Activated T-cell treated with anti-CD3 and anti-CD28 coated beads for 48 hours (primary cell): ENCODE data around the gene EPC1.
"Not testable (repeated sequence)": the region's sequence is repeated elsewhere in the genome, so short reads cannot be mapped to it uniquely, and the experiment has no call there.

Experiments used
- DNase-seq: peaks from one replicate; pipeline ENCODE4 v3.0.0-alpha.2; 2020; ENCODE audit warnings: low read depth

EPC1 gene

DNA sequence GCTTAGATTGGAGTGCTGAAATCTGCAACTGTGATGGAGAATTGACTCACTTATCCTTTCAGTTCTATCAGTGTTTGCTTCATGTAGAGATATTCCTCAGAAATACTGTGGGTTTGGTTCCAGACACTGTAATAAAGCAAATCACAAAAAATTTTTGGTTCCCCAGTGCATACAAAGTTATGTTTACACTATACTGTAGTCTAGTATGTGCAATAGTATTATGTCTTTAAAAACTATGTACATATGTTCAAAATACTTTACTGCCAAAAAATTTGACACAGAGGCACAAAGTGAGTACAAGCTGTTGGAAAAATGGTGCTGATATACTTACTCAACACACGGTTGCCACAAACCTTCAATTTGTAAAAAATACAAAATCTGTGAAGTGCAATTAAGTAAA lies 112.5 kb downstream of the EPC1 start:
- DNase-seq, result no peak

DNA sequence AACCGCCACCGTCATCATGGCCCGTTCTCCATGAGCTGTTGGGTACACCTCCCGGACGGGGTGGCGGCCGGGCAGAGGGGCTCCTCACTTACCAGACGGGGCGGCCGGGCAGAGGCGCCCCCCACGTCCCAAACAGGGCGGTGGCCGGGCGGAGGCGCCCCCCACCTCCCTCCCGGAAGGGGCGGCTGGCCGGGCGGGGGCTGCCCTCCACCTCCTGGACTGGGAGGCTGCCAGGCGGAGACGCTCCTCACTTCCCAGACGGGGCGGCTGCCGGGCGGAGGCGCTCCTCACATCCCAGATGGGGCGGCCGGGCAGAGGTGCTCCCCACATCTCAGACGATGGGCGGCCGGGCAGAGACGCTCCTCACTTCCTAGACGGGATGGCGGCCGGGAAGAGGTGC lies 113.6 kb downstream of the EPC1 start:
- not testable (repeated sequence) for DNase-seq

DNA sequence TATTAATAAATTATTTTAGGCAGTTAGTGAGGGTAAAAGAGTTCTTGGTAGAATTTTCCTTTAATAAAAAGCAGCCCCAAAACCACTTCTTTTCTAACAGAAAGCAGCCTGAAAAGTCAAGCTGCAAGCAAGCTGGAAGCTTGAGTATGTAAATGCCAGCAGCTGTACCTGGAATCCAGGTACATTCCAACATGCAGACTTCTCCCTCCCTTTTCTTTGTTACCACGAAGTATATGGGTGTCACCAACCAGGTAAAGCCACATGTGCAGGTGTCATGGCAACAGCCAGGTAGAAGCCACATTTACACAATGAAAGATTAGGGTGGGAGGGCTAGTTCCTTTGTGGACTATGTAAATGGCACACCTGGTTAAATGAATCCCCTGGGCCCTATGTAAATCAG lies 114.6 kb downstream of the EPC1 start:
- no peak for DNase-seq

DNA sequence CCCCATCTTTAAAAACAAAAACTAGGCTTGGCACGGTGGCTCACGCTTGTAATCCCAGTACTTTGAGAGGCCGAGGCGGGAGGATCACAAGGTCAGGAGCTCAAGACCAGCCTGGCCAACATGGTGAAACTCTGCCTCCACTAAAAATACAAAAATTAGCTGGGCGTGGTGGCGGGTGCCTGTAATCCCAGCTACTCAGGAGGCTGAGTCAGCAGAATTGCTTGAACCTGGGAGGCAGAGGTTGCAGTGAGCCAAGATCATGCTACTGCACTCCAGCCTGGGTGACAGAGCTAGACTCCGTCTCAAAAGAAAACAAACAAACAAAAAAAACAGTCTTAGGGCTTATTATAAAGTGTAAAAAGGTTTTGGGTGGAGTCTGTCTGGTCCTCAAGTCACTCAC lies 117.2 kb downstream of the EPC1 start:
- DNase-seq, result not testable (repeated sequence)

DNA sequence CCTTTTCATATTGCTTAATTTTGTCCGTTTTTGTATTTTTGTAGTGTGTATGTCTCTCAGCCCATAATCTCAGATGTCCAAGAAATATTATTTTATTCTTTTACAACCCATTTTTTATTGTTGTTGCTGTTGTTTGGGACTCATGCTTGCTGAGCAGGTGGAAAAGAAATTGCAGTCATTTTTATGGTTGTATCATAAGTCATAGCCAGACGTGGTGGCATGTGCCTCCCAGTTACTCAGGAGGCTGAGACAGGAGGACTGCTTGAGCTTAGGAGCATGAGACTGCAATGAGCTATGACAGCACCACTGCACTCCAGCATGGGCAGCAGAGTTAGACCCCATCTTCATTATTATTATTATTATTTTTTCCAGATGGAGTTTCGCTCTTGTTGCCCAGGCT lies 117.8 kb downstream of the EPC1 start:
- no peak for DNase-seq

DNA sequence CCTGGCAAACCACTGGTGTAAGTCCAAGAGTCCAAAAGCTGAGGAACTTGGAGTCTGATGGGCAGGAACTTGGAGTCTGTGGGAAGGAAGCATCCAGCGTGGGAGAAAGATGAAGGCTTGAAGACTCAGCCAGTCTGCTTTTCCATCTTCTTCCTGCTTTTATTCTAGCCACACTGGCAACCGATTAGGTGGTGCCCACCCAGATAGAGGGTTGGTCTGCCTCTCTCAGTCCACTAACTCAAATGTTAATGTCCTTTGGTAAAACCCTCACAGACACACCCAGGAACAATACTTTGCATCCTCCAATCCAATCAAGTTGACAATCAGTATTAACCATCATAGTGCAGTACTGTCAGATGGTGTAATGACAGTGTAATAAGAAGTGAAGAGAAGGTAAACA lies 119.2 kb downstream of the EPC1 start:
- no peak for DNase-seq

DNA sequence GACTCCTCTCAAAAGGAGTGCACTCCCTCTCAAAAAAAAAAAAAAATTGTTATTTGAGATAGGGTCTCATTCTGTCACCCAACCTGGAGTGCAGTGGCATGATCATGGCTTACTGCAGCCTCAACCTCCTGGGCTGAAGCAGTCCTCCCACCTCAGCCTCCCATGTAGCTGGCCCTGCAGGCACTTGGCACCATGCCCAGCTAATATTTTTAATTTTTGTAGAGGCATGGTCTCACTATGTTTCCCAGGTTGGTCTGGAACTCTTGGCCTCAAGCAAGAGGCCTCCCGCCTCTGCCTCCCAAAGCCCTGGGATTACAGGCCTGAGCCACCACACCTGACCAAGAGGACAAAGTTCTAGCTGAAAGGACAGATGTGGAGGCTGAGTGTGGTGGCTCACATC lies 120.3 kb downstream of the EPC1 start:
- no peak for DNase-seq

DNA sequence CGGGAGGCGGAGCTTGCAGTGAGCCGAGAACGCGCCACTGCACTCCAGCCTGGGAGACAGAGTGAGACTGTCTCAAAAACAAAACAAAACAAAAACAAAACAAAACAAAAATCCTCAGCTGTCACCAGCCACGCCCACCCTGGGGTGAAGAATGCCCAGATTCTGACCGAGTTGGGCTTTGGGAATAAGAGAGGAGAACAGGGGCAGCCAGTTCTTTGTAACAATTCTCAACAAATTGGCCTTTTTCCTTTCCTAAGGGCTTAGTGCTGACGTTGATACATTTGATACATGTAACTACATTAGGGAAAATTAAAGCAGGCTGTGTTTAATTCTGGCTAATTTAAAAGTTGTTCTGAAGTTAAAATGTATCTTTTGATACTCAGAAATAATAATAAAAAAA lies 121.0 kb downstream of the EPC1 start:
- no peak for DNase-seq

DNA sequence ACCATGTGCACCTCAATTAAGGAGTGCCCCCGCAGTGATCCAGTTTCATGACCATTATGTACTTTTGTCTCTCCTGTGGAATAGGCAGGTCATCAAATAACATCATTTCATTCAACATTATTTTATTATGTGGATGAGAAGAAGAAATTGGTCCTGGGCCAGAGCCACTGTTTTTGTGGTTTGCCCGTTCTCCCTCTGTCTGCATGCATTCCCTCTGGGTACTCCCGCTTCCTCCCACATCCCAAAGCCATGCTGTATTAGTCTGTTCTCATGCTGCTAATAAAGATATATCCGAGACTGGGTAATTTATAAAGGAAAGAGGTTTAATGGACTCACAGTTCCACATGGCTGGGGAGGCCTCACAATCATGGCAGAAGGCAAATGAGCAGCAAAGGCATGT lies 124.6 kb downstream of the EPC1 start:
- not testable (repeated sequence) for DNase-seq

DNA sequence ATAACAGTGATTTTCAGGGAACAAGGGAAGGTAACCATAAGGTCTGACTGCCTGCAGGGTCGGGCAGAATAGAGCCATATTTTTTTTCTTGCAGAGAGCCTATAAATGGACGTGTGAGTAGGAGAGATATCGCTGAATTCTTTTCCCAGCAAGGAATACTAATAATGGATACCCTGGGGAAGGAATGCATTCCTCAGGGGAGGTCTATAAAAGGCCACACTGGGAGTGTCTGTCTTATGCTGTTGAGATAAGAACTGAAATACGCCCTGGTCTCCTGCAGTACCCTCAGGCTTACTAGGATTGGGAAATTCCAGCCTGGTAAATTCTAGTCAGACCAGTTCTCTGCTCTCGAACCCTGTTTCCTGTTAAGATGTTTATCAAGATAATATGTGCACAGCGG lies 127.8 kb downstream of the EPC1 start:
- not testable (repeated sequence) for DNase-seq

DNA sequence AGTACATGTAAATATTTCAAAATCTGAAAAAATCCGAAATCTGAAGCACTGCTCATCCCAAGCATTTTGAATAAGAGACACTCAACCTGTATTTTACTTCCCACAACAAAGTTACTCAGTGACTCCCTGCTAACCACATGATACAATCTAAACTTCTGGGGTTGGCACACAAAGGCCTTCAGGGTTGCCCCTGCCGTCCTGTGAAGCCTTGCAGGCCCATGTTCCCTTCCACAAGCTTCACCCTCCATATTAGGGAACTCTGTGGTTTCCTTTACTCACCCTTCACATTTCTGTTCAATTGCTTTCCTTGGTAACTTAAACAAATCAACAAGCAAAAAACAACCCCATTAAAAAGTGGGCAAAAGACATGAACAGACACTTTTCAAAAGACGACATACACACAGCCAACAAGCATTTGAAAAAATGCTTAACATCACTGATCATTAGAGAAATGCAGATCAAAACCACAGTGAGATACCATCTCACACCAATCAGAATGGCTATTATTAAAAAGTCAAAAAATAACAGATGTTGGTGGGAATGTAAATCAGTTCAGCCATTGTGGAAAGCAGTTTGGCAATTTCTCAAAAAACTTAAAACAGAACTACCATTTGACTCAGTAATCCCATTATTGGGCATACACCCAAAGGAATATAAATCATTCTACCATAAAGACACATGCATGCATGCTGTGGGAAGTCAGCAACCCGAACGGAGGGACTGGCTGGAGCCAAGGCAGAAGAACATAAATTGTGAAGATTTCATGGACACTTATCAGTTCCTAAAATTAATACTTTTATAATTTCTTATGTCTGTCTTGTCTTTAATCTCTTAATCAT lies 128.5 kb downstream of the EPC1 start:
- DNase-seq, result not testable (repeated sequence)
